AG08396 (cell line): ENCODE data around the gene DHDDS.
"Not testable (repeated sequence)": the region's sequence is repeated elsewhere in the genome, so short reads cannot be mapped to it uniquely, and the experiment has no call there.

ENCODE experiments used
- DNase-seq: peaks from one replicate; pipeline ENCODE4 v3.0.0; 2012; ENCODE audit warnings: low spot score, mixed read lengths

The DHDDS gene

GRCh38 chr1:26477446-26478152, 45.5 kb downstream of the DHDDS start:
- no peak for DNase-seq

DNA sequence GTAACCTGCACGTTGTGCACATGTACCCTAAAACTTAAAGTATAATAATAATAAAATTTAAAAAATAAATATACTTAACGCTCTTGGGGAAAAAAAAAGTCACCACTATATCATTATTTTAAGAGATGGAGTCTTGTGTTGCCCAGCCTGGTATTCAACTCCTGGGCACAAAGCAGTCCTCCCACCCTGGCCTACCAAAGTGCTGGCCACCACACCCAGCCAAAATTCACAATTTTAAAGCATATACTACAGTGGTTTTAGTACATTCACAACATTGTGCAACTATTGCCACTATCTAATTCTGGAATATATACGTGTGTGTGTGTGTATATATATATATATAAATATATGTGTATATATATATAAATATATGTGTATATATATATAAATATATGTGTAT, 46.0 kb downstream of the DHDDS start:
- DNase-seq = no peak

DNA sequence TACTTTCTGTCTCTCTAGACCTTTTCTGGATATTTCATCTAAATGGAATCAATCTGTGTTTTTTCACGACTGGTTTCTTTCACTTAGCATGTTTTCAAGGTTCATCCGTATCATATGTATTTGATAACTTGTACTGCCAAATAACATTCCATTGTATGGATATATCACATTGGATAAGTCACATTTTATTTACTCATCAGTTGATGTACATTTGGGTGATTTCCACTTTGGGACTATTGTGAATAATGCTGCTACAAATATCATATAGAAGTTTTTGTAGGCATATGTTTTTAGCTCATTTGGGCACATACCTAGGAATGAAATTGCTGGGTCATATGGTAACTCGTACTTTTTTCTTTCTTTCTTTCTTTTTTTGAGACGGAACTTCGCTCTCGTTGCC, 46.9 kb downstream of the DHDDS start:
- no peak for DNase-seq

GRCh38 chr1:26482921-26483320, 50.8 kb downstream of the DHDDS start:
- DNase-seq = no peak

DNA sequence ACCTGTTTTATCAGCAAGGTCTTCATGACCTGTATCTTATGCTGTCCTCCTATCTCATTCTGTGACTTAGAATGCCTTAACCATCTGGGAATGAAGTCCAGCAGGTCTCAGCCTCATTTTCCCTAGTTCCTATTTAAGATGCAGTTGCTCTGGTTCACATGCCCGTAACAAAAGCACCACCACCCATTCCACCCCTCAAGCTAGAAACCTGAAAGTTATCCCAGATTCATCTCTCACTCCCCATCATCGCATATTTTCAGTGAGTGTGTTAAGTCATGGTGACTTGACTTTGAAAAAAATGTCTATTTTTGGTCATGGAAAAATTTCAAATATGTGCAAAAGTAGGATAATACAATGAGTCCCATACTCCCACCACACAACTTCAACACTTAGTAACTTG, 51.9 kb downstream of the DHDDS start:
- DNase-seq = peak; percentile 28

- no peak for DNase-seq
Measured at GRCh38 chr1:26490155-26490554, 58.0 kb downstream of the DHDDS start.

GRCh38 chr1:26493267-26493666, 61.1 kb downstream of the DHDDS start:
- no peak for DNase-seq

GRCh38 chr1:26493938-26494337, 61.8 kb downstream of the DHDDS start:
- no peak for DNase-seq

- peak; percentile 26 for DNase-seq
Measured at GRCh38 chr1:26496861-26497260, 64.7 kb downstream of the DHDDS start.

DNA sequence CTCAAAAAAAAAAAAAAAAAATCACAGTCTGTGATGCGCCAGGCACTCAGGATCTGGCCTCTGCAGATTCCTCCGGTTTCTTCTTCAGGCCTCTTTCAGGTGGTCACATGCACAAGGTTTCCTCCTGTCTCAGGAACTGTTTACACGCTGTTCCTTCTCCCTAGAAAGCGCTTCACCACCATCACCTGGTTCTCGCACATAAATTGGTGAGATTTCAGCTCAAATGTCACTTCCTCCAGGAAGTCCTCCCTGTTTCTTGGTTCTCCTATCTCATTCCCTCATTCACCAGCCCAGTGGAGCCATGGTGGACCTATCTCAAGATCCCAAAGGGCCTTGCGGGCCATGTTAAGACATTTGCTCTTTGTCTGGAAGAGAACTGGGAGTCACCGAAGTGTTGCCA, 66.8 kb downstream of the DHDDS start:
- DNase-seq = no peak

- peak; percentile 94 for DNase-seq
Measured at GRCh38 chr1:26500488-26501175, 68.5 kb downstream of the DHDDS start.

DNA sequence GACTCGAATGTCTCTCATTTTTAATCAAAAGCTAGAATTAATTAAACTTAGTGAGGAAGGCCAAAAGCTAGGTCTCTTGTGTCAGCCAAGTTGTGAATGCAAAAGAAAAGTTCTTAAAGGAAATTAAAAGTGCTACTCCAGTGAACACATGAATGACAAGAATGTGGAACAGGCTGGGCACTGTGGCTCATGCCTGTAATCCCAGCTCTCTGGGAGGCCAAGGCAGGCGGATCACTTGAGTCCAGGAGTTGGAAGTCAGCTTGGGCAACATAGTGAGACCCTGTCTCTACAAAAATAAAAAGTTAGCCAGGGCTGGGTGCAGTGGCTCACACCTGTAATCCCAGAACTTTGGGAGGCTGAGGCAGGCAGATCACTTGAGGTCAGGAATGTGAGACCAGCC, 78.6 kb downstream of the DHDDS start:
- DNase-seq = not testable (repeated sequence)

DNA sequence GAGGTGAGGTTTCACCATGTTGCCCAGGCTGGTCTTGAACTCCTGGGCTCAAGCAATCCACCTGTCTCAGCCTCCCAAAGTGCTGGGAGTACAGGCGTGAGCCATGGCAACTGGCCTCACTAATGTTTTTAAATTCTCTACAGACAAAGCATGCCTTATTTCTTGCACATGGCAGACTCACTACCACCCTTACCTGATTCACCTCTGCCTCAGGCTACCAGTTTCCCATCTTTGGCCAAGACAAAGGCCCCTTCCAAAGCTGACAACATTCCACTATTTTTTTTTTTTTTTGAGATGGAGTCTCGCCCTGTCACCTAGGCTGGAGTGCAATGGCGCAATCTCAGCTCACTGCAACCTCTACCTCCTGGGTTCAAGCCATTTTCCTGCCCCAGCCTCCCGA, 83.7 kb downstream of the DHDDS start:
- not testable (repeated sequence) for DNase-seq

GRCh38 chr1:26516987-26517765, 85.1 kb downstream of the DHDDS start:
- no peak for DNase-seq

GRCh38 chr1:26517766-26518049, 85.6 kb downstream of the DHDDS start:
- DNase-seq = no peak

GRCh38 chr1:26518355-26518754, 86.2 kb downstream of the DHDDS start:
- DNase-seq = no peak

GRCh38 chr1:26520339-26520738, 88.2 kb downstream of the DHDDS start:
- DNase-seq = no peak
